GM18526 (cell line): ENCODE data around the gene VASP.
A peak's percentile ranks its signal among the peaks of the same experiment; 100 is the strongest.

Experiments
- POLR2A ChIP-seq: IDR thresholded peaks from 3 replicates; pipeline ENCODE4 v1.6.1; 2011; ENCODE audit not compliant: insufficient read length; ENCODE audit errors: extremely low read depth

The VASP gene

DNA sequence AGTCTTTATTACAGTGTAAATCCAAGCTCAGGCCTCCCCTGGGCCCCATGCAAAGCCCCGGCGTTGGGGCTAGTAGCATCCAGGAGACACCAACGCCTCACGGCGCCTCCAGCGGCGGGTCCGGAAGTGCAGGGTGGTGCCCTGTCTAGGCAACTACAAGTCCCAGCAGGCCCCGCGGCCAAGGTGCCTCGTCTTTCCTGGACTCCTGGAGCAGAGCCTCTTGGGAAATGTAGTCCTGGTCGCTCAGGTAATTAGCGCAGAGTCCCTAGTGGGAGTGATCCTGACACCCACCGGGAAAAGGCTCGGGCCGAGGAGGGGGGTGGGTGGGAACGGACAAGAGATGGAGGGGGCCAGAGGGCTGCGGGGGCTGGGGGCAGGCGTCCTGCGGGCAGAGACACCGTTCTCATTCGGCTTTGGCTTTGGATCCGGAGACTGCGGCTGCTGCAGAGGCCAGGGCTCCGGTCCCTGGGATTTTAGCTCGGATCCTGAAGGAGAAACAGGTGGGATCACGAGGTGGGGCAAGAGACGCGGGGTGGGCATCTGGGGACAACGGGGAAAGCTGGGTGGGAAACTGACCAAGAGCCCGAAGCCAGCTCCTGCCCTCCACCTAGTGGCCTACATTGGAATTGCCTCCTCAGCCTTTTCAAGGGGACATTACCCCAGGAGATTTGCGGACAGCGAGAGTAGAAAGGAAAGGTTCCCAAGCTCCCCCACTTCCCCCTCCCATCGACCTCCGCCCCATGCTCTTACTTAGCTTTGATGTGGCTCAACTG is 21.8 kb upstream of the VASP start:
- TF ChIP-seq POLR2A, result no peak

DNA sequence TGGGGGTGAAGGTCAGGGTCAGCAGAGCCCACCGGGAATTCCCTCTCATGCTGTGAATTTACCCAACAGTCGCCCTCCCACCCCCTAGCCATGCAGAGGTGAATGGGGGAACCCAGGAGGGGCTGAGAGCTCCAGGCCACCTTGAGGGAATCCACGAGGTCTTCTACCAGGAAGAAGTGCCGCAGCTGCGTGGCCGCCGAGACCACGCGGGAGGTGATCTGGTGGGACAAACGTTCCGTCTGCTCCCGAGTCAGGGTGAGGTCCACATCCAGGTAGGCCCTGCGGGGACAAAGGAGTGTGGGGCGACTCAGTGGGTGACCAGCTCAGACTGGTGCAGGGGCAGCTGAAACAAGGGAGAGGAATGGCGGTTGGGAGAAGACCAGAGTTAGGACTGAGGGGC is 18.6 kb upstream of the VASP start:
- TF ChIP-seq POLR2A, result no peak

DNA sequence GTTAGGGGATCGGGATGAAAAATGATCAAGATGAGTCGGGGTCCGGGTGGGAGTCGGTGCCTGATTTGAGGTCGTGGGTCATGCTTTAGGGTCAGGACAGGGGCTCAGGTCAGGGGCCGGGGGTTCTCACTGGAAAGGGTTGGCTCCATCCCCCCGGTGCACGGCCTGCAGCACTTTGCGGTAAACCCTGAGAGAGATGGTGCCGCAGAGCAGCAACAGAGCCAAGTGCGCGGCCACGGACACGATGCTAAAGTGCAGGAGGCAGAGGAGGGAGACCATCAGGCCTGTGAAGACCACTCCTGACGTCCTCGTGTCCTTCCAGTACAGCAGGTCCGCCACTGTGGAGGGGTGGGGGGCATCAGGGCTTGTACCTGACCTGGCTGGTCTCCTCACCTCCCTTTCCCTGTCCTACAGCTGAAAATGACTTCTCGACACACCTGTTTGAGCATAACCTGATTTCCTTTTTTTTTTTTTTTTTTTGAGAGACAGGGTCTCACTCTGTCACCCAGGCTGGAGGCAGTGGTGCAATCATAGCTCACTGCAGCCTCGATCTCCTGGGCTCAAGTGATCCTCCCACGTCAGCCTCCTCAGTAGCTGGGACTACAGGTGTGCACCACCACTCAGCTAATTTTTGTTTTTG is 17.9 kb upstream of the VASP start:
- TF ChIP-seq POLR2A, result no peak

DNA sequence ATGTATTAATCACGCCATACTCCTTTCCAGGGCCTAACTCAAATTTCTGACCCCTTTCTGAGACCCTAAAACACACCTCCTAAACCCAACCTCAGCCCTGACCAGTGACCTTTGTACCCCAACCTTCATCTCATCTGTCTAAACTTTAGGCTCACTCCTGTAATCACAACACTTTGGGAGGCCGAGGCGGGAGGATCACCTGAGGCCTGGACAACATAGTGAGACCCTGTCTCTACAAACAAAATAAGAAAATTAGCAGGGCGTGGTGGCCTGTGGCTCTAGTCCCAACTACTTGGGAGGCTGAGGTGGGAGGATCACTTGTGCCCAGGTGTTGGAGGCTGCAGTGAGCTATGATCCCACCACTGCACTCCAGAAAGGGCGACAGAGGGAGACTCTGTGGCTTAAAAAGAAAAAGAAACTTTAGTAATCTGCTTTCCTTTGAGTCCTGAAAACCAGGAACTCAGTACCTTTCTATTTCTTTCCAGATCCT is 15.1 kb upstream of the VASP start:
- no peak for TF ChIP-seq POLR2A

DNA sequence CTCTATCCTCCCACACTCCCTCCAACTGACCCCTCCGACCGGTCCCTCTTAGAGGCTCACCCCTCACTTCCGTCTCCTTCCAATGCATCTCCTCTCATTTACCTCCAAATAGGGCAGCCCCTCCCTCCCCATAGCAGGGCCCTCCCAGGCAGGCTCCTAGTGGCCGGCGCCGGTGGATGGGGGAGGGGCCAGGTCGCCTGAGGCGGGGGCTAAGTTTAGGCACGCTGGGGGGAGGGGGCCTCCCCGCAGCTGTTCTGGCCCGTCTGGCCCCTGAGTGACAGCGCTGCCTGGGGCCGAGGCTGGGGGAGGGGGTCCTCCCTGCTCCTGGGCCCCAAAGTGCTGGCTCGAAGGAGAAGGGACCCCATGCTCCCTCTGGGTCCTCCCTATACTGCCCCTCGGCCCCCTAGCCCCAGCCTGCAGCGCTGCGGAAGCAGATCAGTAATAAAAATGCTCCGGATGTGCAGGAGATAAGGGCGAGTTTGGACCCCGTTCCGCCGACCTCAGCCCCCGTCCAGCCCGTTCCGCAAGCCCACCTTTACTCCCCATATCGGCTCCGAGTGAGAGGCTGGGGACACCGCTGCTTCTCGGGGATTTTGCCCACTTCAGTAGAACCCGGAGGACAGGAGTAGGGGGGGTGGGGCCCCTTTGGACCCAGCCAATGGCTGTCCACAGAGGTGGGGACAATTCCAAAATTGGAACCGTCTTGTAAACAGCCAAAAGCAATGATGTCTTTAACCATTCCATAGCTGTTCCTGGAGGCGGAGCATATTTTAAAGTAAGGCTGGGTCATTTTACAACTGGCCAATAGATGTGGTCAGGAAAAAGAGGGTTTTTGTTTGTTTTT is 14.4 kb upstream of the VASP start:
- TF ChIP-seq POLR2A, result peak; percentile 9

DNA sequence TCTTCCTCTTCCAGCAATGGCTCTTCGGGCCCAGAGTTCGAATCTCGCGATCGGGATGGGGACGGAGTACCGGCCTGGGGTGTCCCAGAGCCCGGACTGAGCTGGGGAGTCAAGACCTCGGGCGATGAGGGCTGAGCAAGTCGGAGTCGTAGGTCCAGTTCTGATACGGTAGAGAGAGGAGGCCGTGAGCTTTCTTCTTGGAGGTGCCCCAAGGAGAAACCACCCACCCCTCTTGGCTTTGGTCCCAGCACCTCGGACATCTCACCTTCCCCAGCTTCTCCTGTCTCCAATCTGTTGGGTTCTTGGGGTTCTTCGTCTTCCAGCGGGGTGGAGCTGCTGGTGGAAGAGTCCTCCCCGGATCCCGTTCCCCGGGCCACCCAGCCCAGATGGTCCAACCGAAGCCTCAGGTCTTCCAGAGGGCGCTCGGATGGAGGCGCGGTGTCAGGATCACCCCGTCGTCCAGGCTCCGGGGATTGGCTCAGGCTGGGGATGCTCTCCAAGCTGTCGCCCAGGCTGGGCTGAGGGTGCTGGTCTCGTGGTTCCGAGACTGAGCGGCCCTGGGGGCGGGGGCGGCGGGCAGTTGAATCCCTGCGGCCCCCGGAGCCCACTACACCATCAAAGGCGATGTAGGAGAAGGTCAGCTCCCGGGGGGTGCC is 12.9 kb upstream of the VASP start:
- no peak for TF ChIP-seq POLR2A

DNA sequence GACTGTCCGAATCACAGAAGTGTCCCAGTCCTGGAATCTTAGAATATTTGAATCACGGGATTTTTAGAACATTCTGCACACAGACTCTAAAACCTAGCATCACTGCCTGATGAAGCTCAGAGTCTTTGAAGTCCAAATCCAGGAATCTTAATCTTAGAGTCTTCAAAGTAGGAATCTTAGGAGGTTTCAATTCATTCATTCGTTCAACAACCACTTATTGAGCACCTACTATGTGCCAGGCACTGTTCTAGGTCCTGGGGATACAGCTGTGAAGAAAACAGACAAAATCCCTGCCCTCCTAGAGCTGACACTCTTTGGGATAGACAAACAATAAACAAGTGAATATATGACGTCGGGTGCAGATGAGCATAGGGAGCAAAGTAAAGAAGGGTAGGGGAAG is 12.1 kb upstream of the VASP start:
- TF ChIP-seq POLR2A, result no peak

DNA sequence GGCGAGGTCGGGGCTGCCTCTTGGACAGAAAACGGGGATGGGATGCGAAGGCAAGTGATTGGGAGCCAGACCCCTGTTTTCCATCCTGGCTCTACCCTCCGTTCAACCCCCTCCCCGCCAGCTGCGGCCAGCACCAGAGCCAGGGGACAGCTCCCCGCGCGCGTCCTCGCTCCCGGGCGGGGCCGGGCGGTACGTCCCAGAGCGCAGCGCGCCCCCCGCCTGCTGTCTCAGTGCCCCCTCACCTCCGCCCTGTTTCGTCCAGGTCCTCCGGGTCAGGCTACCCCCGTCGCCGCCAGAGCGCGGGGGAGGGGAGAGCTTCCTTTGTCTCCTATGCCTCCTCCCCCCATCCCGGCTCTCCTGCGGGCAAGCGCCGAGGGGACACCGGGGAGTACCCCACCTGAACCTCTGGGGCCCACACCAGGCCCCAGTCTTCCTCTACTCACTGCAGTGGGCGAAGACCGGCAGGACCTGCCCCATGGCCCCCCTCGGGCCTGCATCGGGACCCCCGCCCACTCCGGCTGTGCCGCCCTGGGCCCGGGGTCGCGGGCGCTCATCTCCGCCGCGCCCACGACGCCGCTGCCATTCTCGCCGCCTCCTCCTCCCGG is 10.8 kb upstream of the VASP start:
- TF ChIP-seq POLR2A, result no peak

DNA sequence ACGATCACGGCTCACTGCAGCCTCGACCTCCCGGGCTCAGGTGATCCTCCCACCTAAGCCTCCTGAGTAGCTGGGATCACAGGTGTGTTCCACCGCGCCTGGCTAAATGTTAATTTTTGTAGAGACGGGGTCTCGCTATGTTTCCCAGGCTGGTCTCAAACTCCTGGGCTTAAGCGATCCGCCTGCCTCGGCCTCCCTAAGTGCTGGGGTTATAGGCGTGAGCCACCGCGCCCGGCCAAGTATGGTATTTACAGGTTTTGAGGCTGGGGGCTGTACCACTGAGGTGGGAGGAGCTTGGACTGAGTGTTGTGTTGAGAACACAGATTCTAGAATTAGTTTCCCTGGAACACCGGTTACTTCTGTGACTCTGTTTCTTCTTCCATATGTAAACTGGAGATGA is 9.5 kb upstream of the VASP start:
- TF ChIP-seq POLR2A, result no peak

DNA sequence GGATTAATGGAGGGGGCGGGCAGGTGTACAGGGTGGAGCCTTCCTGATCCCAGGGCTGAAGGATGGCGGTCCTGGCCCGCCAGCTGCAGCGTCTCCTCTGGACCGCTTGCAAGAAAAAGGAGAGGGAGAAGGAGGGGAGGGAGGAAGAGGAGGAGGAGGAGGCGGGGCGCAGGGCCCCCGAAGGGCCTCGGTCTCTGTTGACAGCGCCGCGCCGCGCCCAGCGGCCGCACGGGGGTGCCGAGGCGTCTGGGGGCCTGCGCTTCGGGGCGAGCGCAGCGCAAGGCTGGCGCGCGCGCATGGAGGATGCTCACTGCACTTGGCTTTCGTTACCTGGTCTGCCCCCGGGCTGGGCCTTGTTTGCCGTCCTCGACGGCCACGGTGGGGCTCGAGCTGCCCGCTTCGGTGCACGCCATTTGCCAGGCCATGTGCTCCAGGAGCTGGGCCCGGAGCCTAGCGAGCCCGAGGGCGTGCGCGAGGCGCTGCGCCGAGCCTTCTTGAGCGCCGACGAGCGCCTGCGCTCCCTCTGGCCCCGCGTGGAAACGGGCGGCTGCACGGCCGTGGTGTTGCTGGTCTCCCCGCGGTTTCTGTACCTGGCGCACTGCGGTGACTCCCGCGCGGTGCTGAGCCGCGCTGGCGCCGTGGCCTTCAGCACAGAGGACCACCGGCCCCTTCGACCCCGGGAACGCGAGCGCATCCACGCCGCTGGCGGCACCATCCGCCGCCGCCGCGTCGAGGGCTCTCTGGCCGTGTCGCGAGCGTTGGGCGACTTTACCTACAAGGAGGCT is 8.7 kb upstream of the VASP start, which contains the start of gene PPM1N:
Gene PPM1N (plus strand): TSS at position 33 of the 785 bp plus-strand sequence. CDS start 30 bp downstream, at position 63.
- TF ChIP-seq POLR2A, result no peak

DNA sequence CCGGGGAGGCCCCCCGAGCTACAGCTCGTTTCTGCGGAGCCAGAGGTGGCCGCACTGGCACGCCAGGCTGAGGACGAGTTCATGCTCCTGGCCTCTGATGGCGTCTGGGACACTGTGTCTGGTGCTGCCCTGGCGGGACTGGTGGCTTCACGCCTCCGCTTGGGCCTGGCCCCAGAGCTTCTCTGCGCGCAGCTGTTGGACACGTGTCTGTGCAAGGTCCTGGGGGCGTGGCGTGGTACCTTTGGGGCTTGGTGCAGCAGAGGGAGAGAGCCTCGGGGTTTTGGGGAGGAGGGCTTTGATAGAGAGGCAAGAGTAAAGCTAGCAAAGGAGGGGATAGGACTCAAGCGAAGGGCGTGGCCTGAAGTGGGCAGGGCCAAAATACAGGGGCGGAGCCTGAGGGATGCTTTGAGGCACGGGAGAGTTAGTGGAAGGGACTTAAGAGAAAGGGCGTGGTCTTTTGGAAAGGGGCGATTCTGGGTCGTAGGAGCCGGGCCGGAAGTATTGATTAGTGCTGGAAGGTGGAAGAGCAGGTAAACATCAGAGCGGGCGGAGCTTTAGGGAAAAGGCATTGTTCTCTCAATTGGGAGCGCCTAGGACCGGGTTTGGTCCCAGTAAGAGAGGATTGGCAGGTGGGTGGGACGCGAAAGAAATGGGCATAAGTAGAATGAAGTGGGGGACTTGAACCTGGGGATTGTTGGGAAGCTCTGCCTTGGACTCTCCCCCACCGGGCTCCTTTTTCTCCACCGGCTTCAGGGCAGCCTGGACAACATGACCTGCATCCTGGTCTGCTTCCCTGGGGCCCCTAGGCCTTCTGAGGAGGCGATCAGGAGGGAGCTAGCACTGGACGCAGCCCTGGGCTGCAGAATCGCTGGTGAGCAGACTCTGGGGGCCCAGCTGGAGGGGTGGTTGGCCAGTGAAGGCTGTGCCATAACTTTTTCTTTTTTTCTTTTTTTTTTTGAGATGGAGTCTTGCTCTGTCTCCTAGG is 7.8 kb upstream of the VASP start:
- TF ChIP-seq POLR2A, result no peak

DNA sequence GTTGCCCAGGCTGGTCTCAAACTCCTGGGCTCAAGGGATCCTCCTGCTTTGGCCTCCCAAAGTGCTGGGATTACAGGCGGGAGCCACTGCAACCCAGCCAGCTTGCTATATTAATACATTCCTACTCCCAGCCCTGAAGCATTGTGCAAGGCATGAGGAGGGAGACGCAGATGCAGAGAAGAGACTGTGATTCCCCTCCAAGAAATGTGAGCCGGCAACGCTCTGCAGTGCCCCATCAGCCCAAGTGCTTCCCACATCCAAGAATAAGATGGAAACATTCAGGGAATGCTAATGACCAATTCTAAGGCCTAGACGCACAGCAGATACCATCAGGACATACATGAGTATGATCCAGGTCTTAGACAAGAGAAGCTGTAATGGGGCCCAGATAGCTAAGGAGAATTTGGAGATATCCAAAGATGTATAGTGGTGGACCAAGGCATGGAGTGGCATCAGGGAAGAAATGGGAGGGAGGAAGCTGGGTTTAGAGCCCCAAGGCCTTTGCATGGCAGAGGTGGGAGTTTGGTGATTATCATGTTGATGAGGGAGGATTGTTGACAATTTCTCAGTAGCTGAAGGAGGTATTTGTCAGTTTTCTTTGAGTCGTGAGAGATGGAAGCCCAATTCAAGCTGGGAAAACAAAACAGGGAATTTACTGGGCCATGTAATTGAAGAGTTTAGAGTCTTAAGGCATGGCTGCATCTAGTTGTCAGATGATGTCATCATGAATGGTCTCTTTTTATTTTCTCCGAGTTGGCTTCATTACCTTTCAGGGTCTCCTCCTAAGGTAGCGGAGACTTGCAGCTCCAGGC is 6.2 kb upstream of the VASP start:
- TF ChIP-seq POLR2A, result no peak
